Measurements from ENCODE around the gene RNASEH1.

GRCh38 chr2:3557639-3558204 lies 411 bp downstream of the RNASEH1 start:
- TF ChIP-seq, protein P1, sequence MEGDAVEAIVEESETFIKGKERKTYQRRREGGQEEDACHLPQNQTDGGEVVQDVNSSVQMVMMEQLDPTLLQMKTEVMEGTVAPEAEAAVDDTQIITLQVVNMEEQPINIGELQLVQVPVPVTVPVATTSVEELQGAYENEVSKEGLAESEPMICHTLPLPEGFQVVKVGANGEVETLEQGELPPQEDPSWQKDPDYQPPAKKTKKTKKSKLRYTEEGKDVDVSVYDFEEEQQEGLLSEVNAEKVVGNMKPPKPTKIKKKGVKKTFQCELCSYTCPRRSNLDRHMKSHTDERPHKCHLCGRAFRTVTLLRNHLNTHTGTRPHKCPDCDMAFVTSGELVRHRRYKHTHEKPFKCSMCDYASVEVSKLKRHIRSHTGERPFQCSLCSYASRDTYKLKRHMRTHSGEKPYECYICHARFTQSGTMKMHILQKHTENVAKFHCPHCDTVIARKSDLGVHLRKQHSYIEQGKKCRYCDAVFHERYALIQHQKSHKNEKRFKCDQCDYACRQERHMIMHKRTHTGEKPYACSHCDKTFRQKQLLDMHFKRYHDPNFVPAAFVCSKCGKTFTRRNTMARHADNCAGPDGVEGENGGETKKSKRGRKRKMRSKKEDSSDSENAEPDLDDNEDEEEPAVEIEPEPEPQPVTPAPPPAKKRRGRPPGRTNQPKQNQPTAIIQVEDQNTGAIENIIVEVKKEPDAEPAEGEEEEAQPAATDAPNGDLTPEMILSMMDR (IDR thresholded peaks at IDR 0.05; ENCODE audit: low read depth, low read length, poor library complexity, severe bottlenecking), result no peak
- no peak for TF ChIP-seq EZH2phosphoT487 (IDR thresholded peaks at IDR 0.05; ENCODE audit: borderline replicate concordance, low read length)

Data from DOHH2 (cell line).